ENCODE measurements around the gene GATC.
"Not testable (repeated sequence)": the region's sequence is repeated elsewhere in the genome, so short reads cannot be mapped to it uniquely, and the experiment has no call there.

Gene GATC

GRCh38 chr12:120470150-120470784 is 24.0 kb downstream of the GATC start:
- no peak for DNase-seq (ENCODE audit: low spot score)

- no peak for DNase-seq (ENCODE audit: low spot score)
These were observed 26.3 kb downstream of the GATC start for GRCh38 chr12:120472521-120472920.

- no peak for DNase-seq (ENCODE audit: low spot score)
These were observed 27.8 kb downstream of the GATC start for GRCh38 chr12:120473807-120474615.

- no peak for DNase-seq (ENCODE audit: low spot score)
These were observed 28.3 kb downstream of the GATC start for GRCh38 chr12:120474616-120474960.

- no peak for DNase-seq (ENCODE audit: low spot score)
These were observed 29.4 kb downstream of the GATC start for GRCh38 chr12:120475643-120476042.

- no peak for DNase-seq (ENCODE audit: low spot score)
These were observed 33.2 kb downstream of the GATC start for GRCh38 chr12:120479458-120479857.

GRCh38 chr12:120480211-120480610 is 34.0 kb downstream of the GATC start:
- DNase-seq (ENCODE audit: low spot score): no peak

- no peak for DNase-seq (ENCODE audit: low spot score)
These were observed 35.0 kb downstream of the GATC start for GRCh38 chr12:120481022-120481767.

- DNase-seq (ENCODE audit: low spot score): no peak
These were observed 37.4 kb downstream of the GATC start for GRCh38 chr12:120483621-120484020.

GRCh38 chr12:120485961-120486881 is 40.0 kb downstream of the GATC start:
- no peak for DNase-seq (ENCODE audit: low spot score)

- not testable (repeated sequence) for DNase-seq (ENCODE audit: low spot score)
These were observed 41.3 kb downstream of the GATC start for GRCh38 chr12:120487552-120487951.

- no peak for DNase-seq (ENCODE audit: low spot score)
These were observed 41.9 kb downstream of the GATC start for GRCh38 chr12:120488057-120488640.

- DNase-seq (ENCODE audit: low spot score): no peak
These were observed 42.8 kb downstream of the GATC start for GRCh38 chr12:120489018-120489417.

- DNase-seq (ENCODE audit: low spot score): no peak
These were observed 44.1 kb downstream of the GATC start for GRCh38 chr12:120490325-120490724.

GRCh38 chr12:120490833-120491512 is 44.7 kb downstream of the GATC start:
- peak; percentile 40 for DNase-seq (ENCODE audit: low spot score)

GRCh38 chr12:120495186-120495730 is 49.0 kb downstream of the GATC start:
- DNase-seq (ENCODE audit: low spot score): no peak

GRCh38 chr12:120495731-120496412 is 49.6 kb downstream of the GATC start, which contains the start of gene DYNLL1:
TSS of gene DYNLL1 (plus strand) at chr12:120496113. CDS start at chr12:120496422, 309 bp downstream.
- peak; percentile 92 for DNase-seq (ENCODE audit: low spot score)

GRCh38 chr12:120496413-120497340 is 50.4 kb downstream of the GATC start:
- DNase-seq (ENCODE audit: low spot score): peak; percentile 82

Measured in pons (tissue), 1 donor.